Memory B cell (primary cell): ENCODE measurements around the gene NELFA.

Source experiments
- ATAC-seq: fragments of 150-1000 bp; cut with Tn5 transposase; 2 replicates; pipeline ENCODE4 v1.10.0; 2021; ENCODE audit warnings: low read depth, mild to moderate bottlenecking, moderate library complexity
- DNase-seq, 2 donors: peaks; one replicate each; pipeline ENCODE4 v3.0.0; 2022; ENCODE audit warnings: low spot score in 2 of 2
- H3K27ac Mint-ChIP-seq: one replicate; pipeline ENCODE4 v1.8.0; 2022; ENCODE audit warnings: mild to moderate bottlenecking, moderate library complexity, mixed read lengths
- H3K27me3 Mint-ChIP-seq: one replicate; pipeline ENCODE4 v1.8.0; 2022; ENCODE audit warnings: mixed read lengths
- H3K36me3 Mint-ChIP-seq: one replicate; pipeline ENCODE4 v1.8.0; 2022; ENCODE audit warnings: mild to moderate bottlenecking, mixed read lengths
- H3K4me1 Mint-ChIP-seq: one replicate; pipeline ENCODE4 v1.8.0; 2022; ENCODE audit warnings: mixed read lengths
- H3K4me3 Mint-ChIP-seq: one replicate; pipeline ENCODE4 v1.8.0; 2022; ENCODE audit warnings: mild to moderate bottlenecking, moderate library complexity, mixed read lengths
- H3K9me3 Mint-ChIP-seq: one replicate; pipeline ENCODE4 v1.8.0; 2022; ENCODE audit warnings: mixed read lengths

Gene NELFA

DNA sequence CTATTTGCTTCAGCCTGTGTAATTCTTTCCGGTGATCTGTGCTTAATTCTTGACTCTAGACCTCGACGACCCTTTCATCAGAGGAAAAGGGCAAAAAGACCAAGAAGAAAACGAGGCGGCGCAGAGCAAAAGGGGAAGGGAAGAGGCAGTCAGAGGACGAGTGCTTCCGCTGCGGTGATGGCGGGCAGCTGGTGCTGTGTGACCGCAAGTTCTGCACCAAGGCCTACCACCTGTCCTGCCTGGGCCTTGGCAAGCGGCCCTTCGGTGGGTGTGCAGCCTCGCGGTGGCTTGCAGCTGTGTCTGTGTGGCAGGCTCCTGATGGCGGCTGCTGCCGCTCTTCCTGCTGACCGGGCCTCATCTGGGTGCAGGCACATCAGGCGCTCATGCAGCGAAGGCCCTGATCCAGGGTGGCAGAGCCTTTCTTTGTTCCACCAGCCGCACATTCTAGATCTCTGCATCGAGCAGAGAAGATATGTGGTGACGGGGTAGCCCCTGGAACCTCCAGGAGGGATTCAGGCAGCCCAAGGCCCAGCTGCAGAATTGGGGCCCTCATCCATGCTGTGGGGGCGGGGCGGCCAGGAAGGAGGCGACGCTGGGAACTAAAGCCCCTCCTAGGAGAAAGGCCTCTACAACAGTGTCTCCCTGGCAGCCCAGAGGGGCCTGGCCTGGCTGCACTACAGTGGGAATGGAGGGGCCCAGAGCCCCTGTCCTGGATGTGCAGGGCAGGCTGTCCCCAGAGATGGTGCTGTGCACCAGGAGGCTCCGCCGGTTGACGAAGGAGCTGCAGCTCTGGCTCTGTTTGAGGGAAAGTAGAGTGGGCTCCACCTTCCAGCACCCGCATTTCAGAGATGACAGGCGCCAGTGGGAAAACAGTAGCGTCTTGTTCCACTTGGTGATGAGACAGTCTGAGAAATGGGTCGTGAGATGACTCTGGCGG is 32.1 kb downstream of the NELFA start:
- ATAC-seq (no peak), DNase-seq (no peak)
- Mint-ChIP-seq H3K27me3 (no peaks in the 10 kb centered on the region), H3K36me3 (peaks cover 29% of the 10 kb centered on the region), H3K9me3 (no peaks in the 10 kb centered on the region), H3K27ac (no peak overlapping the region), H3K4me3 (no peak overlapping the region), H3K4me1 (no peaks in the 10 kb centered on the region)

DNA sequence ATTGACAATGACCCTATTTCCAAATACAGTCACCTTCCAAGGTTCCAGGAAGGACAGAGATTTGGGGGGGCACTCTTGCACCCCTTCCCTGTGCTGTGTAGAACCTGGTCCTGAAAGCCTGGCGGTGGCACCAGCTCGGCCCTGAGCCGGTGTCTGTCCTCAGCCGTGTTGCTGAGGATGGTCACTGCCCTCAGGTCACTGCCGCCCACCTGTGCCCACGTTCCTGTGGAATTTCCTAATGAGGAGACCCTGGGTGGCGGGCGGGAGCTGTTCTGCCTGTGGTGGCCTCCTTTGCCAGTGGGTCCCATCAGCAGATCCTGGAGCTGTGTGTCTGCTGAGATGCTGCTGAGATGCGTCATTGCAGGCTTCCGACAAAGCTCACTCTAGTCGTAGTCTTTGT is 32.9 kb downstream of the NELFA start:
- Mint-ChIP-seq H3K36me3 (peaks cover 25% of the 10 kb centered on the region), H3K9me3 (no peaks in the 10 kb centered on the region), H3K4me3 (no peak overlapping the region), H3K27me3 (no peaks in the 10 kb centered on the region), H3K4me1 (no peaks in the 10 kb centered on the region), H3K27ac (no peak overlapping the region)
- no peak for DNase-seq
- ATAC-seq: no peak

DNA sequence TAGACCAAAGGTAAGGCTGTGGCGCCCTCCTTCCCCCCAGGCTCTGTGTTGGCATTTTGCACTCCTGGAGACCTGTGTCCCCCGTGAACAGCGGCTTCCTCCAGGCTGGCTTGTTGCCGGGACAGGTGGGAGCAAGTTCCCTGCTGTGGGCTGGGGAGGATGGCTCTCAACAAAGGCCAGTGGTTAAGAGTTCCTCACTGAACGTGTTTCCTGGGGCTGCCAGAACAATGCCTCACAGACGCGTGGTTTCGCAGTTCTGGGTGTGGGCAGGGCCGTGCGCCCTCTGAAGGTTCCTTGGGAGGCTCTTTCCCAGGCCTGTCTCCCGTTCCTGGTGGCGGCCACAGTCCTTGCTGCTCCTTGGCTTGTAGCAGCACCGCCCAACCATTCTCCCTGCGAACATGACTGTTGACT is 33.4 kb downstream of the NELFA start:
- no peaks in the 10 kb centered on the region for H3K4me1 Mint-ChIP-seq
- H3K4me3 Mint-ChIP-seq: no peak overlapping the region
- peaks cover 28% of the 10 kb centered on the region for H3K36me3 Mint-ChIP-seq
- H3K27ac Mint-ChIP-seq: no peak overlapping the region
- no peak for DNase-seq
- ATAC-seq: no peak
- H3K27me3 Mint-ChIP-seq: no peaks in the 10 kb centered on the region
- H3K9me3 Mint-ChIP-seq: no peaks in the 10 kb centered on the region

DNA sequence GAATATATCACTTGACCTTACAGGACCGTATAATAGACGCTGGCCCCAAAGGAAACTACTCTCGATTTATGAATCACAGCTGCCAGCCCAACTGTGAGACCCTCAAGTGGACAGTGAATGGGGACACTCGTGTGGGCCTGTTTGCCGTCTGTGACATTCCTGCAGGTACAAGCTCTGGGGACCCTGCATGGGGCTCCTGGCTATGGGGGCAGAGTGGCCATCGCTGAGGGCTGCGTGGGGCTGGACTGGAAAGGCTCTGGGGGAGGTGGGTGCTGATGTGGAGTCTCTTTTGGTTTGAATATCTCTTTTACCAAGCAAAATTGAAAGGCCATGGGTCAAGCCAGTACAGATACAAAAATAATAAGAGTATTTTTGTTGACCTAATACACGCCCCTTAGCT is 33.9 kb downstream of the NELFA start:
- no peak overlapping the region for H3K4me3 Mint-ChIP-seq
- DNase-seq (no peak), ATAC-seq (no peak)
- H3K9me3 Mint-ChIP-seq: no peaks in the 10 kb centered on the region
- H3K27me3 Mint-ChIP-seq: no peaks in the 10 kb centered on the region
- H3K27ac Mint-ChIP-seq: no peak overlapping the region
- H3K4me1 Mint-ChIP-seq: no peaks in the 10 kb centered on the region
- H3K36me3 Mint-ChIP-seq: peaks cover 30% of the 10 kb centered on the region

DNA sequence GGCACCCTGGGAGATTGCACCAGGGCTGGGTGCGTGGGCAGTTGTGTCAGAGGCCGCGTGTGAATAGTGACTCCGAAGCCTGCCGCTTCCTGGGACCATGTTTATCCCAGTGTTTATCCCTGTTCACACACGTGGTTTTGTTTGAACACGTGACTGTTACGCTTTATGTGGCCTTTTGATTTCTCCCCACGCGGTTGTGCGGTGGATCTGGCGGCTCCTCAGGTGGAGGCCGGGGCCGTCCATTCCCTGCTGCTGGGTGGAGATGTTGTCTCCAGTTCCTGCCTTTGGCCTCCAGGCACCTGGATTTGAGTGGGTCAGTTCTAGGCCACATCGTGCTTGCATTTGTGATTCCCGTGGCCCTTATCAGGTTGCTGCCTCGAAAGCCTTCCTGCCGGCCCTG is 35.1 kb downstream of the NELFA start:
- ATAC-seq (no peak), DNase-seq (no peak)
- Mint-ChIP-seq H3K4me3 (no peak overlapping the region), H3K36me3 (peaks cover 24% of the 10 kb centered on the region), H3K4me1 (no peaks in the 10 kb centered on the region), H3K27ac (no peak overlapping the region), H3K9me3 (no peaks in the 10 kb centered on the region), H3K27me3 (no peaks in the 10 kb centered on the region)

DNA sequence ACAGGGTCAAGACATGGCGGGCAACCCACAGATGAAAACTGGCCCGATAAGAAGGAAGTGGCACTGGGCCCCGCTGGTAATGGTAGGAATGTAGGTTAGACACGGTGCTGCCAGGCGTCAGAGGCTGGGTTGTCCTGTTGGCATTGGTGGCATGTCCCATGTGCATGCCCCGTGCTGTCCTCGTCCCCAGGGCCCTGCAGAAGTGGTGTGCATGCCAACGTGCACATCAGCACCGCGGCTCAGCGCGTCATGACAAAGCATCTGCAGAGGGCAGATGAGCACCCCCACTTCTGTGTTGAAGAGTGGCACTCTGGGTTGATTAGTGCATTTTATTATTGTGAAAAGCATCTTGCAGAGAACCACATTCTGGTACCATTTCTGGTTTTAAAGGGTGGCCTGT is 35.6 kb downstream of the NELFA start:
- Mint-ChIP-seq H3K36me3 (peaks cover 21% of the 10 kb centered on the region), H3K27me3 (no peaks in the 10 kb centered on the region), H3K4me1 (no peaks in the 10 kb centered on the region), H3K4me3 (no peak overlapping the region), H3K27ac (no peak overlapping the region), H3K9me3 (no peaks in the 10 kb centered on the region)
- ATAC-seq: no peak
- DNase-seq: no peak

DNA sequence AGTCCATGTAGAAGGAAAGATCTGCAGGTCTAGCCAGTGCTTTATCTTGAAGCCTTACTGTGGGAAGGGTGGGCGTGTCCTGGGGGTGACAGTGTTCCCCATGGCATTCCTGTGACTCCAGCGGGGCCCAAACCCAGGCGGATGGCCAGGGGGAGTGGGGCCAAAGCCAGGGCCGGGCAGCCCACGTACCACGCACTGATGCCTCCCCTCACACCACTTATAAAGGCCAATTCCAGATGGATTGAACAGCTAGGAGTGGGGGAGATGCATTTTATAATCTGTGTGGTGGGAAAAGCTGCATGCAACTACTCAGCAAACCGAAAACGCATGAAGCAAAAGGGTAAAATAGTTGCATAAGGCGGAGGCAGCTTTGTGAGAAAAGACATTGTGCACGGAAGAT is 36.4 kb downstream of the NELFA start:
- H3K27ac Mint-ChIP-seq: no peak overlapping the region

DNA sequence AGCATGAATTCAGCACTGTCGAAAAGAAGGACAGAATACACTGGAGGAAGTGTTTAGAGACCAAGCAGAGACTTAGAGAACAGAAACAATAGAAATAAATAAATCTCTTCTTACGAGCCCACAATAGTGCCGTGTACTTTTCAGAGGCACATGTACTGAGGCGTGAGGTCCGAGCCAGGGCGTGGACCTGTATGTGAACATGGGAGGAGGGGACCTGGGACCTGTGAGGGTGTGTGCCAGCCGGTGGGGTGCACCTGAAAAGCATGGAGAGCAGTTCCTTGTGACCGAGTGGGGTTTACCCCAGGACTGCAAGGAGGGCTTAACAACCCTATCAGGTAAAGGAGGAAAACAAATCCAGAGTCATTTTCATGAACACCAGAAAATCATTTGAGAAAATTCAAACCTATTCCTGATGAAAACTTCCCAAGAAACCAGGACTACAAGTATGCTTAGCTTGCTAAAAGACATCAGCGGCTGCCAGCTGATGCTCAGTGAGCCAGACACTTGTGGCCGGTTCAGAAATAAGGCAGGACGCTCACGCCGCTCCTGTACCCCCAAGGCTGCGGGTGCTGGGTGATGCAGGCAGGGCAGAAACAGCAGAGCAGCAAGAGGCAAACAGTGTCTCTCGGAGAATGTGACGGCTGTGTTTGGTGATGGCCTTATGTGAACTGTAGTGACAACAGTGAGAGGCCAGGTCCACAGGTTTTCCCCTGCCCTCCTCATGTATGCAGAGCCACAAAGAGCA is 37.1 kb downstream of the NELFA start:
- H3K36me3 Mint-ChIP-seq: peaks cover 21% of the 10 kb centered on the region
- no peaks in the 10 kb centered on the region for H3K9me3 Mint-ChIP-seq
- H3K27me3 Mint-ChIP-seq: no peaks in the 10 kb centered on the region
- no peak for ATAC-seq
- no peak overlapping the region for H3K27ac Mint-ChIP-seq
- H3K4me1 Mint-ChIP-seq: no peaks in the 10 kb centered on the region
- no peak for DNase-seq
- no peak overlapping the region for H3K4me3 Mint-ChIP-seq

More for the DNA sequence above, 36.4 kb downstream of the NELFA start:
- Mint-ChIP-seq H3K4me1 (no peaks in the 10 kb centered on the region), H3K9me3 (no peaks in the 10 kb centered on the region), H3K27me3 (no peaks in the 10 kb centered on the region), H3K36me3 (peaks cover 21% of the 10 kb centered on the region), H3K4me3 (no peak overlapping the region)
- ATAC-seq (no peak), DNase-seq (no peak)

DNA sequence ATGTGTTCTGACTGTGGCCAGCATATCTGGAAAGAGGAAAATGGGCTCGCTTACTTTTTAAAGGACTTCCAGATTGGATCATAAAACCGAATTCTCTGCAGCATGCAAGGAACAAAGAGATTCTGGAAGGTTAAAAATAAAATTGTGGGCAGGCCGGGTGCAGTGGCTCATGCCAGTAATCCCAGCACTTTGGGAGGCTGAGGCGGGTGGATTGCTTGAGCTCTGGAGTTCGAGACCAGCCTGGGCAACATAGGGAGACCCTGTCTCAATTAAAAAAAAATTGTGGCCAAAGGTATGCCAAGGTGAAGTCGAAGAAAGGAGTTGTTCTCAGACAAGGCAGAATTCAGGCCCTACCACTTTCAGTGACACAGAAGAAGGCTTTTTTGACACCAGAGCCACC is 37.8 kb downstream of the NELFA start:
- ATAC-seq (no peak), DNase-seq (no peak)
- no peaks in the 10 kb centered on the region for H3K9me3 Mint-ChIP-seq
- peaks cover 18% of the 10 kb centered on the region for H3K36me3 Mint-ChIP-seq
- H3K27me3 Mint-ChIP-seq: no peaks in the 10 kb centered on the region
- H3K4me3 Mint-ChIP-seq: no peak overlapping the region
- no peaks in the 10 kb centered on the region for H3K4me1 Mint-ChIP-seq
- H3K27ac Mint-ChIP-seq: no peak overlapping the region

DNA sequence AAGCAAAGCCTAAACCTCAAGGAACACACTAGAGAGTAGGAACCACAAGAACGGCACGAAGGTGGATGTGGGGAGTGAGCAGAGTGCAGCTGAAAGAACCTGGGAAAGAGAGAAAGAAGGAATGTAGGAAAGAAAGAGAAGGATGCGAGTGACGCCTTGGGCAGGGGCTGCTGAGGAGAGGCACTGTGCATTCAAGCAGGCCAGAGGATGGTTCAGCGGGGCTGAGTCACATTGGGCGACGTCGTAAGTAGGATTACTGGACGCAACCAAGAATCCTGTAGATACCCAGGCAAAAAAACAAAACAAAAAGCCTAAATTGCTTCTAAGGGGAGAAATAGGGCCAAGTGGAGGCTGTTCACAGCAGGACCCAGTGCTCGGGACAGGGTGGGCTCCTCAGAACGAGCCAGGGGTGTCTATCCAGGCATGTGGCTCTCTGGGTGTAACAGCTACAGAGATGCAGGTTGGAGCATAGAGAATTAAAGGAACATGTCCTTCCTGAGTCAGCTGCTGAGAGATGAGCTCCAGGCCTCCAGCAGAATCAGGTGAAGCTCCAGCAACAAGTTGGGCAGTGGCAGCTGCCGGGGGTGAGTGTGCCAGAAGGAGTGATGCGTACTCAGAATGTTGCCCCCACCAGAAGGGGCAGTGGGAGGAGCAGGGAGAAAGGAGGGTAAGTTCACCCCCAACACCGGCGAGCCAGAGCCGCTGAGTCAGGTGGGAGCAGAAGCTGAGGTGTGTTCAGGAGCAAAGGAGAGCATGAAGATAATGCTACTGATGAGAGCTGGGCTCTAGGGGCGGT is 38.6 kb downstream of the NELFA start:
- no peak for ATAC-seq
- Mint-ChIP-seq H3K36me3 (peaks cover 23% of the 10 kb centered on the region), H3K27ac (peak overlapping the region; percentile 2), H3K4me1 (no peaks in the 10 kb centered on the region), H3K9me3 (no peaks in the 10 kb centered on the region), H3K27me3 (no peaks in the 10 kb centered on the region), H3K4me3 (no peak overlapping the region)
- DNase-seq: no peak

DNA sequence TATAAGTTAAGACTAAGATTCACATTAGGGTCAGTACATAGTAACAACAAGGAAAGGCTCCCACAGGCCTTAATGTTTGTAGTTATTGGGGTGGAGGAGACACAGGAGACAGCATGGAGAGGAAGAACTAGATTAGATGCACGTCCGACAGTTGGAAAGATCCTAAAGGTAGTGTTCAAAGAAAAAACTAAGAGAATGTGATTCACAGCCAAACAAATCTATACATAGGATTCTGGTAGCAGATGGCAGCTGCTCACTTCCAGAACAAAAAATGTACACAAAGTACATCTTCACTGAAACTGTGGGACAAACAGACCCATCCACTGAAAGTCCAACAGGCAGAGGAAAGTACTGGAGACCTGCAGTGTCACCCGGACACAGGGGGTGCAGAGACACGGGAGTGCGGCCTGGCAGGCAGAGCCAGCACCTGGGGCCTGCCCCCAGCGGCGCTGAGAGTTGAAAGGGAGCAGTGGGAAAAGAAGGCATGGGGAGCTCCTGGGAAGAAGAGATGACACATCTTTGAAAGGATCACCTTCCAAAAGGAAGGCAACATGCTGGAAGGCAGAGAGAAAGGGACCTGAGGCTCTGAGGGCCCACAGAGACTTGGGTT is 40.0 kb downstream of the NELFA start:
- no peaks in the 10 kb centered on the region for H3K9me3 Mint-ChIP-seq
- H3K27ac Mint-ChIP-seq: no peak overlapping the region
- no peaks in the 10 kb centered on the region for H3K4me1 Mint-ChIP-seq
- DNase-seq (no peak), ATAC-seq (no peak)
- no peaks in the 10 kb centered on the region for H3K27me3 Mint-ChIP-seq
- H3K4me3 Mint-ChIP-seq: no peak overlapping the region
- peaks cover 20% of the 10 kb centered on the region for H3K36me3 Mint-ChIP-seq

DNA sequence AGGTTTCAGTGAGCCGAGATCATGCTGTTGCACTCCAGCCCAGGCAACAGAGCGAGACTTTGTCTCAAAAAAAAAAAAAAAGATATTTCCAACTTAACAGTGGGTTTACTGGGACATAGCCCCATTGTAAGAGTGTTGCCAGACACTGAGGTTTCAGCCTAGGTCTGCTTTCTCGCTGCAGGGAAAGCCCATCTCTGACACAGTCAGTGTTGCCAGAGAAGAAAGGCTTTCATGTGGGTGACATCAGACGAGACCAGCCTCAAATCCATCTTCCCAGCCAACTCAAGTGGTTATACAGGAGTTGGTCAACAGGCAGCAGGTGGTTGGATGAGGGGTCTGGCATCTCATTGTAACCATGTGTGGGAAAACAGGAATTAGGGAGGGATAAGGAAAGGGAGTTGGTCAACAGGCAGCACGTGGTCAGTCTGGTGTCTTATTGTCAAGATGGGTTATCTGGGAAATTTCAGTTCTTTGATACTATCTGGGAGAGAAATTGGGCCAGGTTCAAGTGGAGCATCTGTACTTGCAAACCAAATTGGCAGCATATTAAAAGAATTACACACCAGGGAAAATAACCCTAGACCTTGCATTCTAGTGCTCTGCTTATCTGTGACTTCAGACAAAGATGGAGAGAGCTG is 41.1 kb downstream of the NELFA start:
- ATAC-seq (no peak), DNase-seq (no peak)
- Mint-ChIP-seq H3K9me3 (no peaks in the 10 kb centered on the region), H3K27ac (peak overlapping the region; percentile 28), H3K27me3 (no peaks in the 10 kb centered on the region), H3K4me3 (no peak overlapping the region), H3K36me3 (peaks cover 25% of the 10 kb centered on the region), H3K4me1 (no peaks in the 10 kb centered on the region)

DNA sequence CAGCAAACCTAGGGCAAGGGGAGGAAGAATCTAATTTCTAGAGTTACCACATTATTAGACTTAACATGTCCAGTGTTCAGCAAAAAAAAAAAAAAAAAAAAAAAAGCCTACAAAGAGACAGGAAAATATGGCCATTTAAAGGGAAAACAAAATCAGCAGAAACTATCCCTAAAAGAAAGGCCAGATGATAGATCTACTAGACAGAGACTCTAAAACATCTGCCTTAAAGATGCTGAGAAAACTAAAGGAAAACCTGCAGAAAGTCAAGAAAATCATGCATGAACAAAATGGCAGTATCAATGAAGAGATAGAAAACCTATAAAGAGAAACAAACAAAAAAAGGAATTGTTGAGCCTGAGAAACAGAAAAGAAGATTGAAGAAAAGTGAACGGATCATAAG is 43.8 kb downstream of the NELFA start:
- Mint-ChIP-seq H3K4me3 (no peak overlapping the region), H3K36me3 (peaks cover 32% of the 10 kb centered on the region), H3K4me1 (no peaks in the 10 kb centered on the region), H3K27me3 (no peaks in the 10 kb centered on the region), H3K27ac (no peak overlapping the region), H3K9me3 (no peaks in the 10 kb centered on the region)
- DNase-seq (no peak), ATAC-seq (no peak)
